ENCODE data around the gene TRMT10C. TPM values are rescaled to one million over a fixed set of nuclear protein-coding genes. Genes with fewer than 3 reads are reported as not detected.

The TRMT10C gene
- total and polyA plus RNA-seq, 9 of the 15 experiments (the other 6 are each of a cell fraction or from before 2014, with no cell fraction given): 48.6 to 106 (median 63.9) TPM

GRCh38 chr3:101532783-101533602 lies 28.7 kb upstream of the TRMT10C start (continued):
- TF ChIP-seq ZNF143 (CRISPR knock-in tag; IDR thresholded peaks at IDR 0.05) (no peak), BHLHE40 (IDR thresholded peaks at IDR 0.05; ENCODE audit: low read length) (no peak), EP400 (IDR thresholded peaks at IDR 0.05) (no peak), MTA3 (IDR thresholded peaks at IDR 0.05; ENCODE audit: borderline replicate concordance) (no peak; the same call in 1 of the 2 replicates), ZBTB2 (IDR thresholded peaks at IDR 0.05) (0 out of 2 replicates have a peak, but pooled peaks have one; percentile 13), ZNF717 (CRISPR knock-in tag; IDR thresholded peaks at IDR 0.05) (no peak), ILK (tag; IDR thresholded peaks at IDR 0.05; ENCODE audit: borderline replicate concordance, low read depth) (no peak; the same call in 1 of the 2 replicates), ZNF445 (CRISPR knock-in tag; IDR thresholded peaks at IDR 0.05; ENCODE audit: low read depth) (no peak), CREBBP (IDR thresholded peaks at IDR 0.05; ENCODE audit: low read depth, low read length) (no peak), TAL1 (IDR thresholded peaks at IDR 0.05) (peak; percentile 57), KLF13 (tag; IDR thresholded peaks at IDR 0.05; ENCODE audit: borderline replicate concordance, low read depth) (no peak), ZNF583 (CRISPR knock-in tag; IDR thresholded peaks at IDR 0.05) (no peak)
